SK-N-SH treated with all-trans-retinoic acid at 6 μM for 48 hours (cell line): ENCODE data around the gene OR5B12.
"Not testable (repeated sequence)": the region's sequence is repeated elsewhere in the genome, so short reads cannot be mapped to it uniquely, and the experiment has no call there.

Source experiments
- ATAC-seq: fragments of 200-7000 bp; cut with Tn5 transposase; 3 replicates; pipeline ENCODE4 v1.9.1; 2020; ENCODE audit warnings: mild to moderate bottlenecking, moderate library complexity
- BACH2 ChIP-seq: fragments of 250-450 bp; sonication (Bioruptor Pico); IDR thresholded peaks from 2 replicates; pipeline ENCODE4 v1.9.0; 2021; ENCODE audit warnings: mild to moderate bottlenecking, borderline replicate concordance
- CREB5 ChIP-seq: fragments of 250-450 bp; sonication (Bioruptor Pico); IDR thresholded peaks from 2 replicates; pipeline ENCODE4 v1.5.1; 2020; ENCODE audit warnings: low read depth, mild to moderate bottlenecking, moderate library complexity
- CSDC2 ChIP-seq: fragments of 250-450 bp; sonication (Bioruptor Pico); IDR thresholded peaks from 2 replicates; pipeline ENCODE4 v1.5.0; 2020; ENCODE audit warnings: mild to moderate bottlenecking, moderate library complexity
- CSRNP3 ChIP-seq: fragments of 250-450 bp; sonication (Bioruptor Pico); IDR thresholded peaks from 2 replicates; pipeline ENCODE4 v1.5.1; 2021; ENCODE audit warnings: mild to moderate bottlenecking, moderate library complexity
- ESRRG ChIP-seq: fragments of 250-450 bp; sonication (Bioruptor Pico); IDR thresholded peaks from 2 replicates; pipeline ENCODE4 v1.6.1; 2021; ENCODE audit warnings: mild to moderate bottlenecking
- GLIS3 ChIP-seq: fragments of 250-450 bp; sonication (Bioruptor Pico); IDR thresholded peaks from 2 replicates; pipeline ENCODE4 v1.5.0; 2020; ENCODE audit warnings: mild to moderate bottlenecking, moderate library complexity
- ISL1 ChIP-seq: fragments of 250-450 bp; sonication (Bioruptor Pico); IDR thresholded peaks from 2 replicates; pipeline ENCODE4 v2.1.2; 2022; ENCODE audit warnings: mild to moderate bottlenecking, moderate library complexity
- OSR1 ChIP-seq: fragments of 250-450 bp; sonication (Bioruptor Pico); IDR thresholded peaks from 2 replicates; pipeline ENCODE4 v1.8.0; 2022; ENCODE audit warnings: moderate library complexity, mild to moderate bottlenecking, inconsistent platforms
- PATZ1 ChIP-seq: fragments of 250-450 bp; sonication (Bioruptor Pico); IDR thresholded peaks from 2 replicates; pipeline ENCODE4 v1.8.0; 2020; ENCODE audit warnings: mild to moderate bottlenecking, moderate library complexity, borderline replicate concordance
- PPARA ChIP-seq: fragments of 250-450 bp; sonication (Bioruptor Pico); IDR thresholded peaks from 2 replicates; pipeline ENCODE4 v1.5.0; 2020; ENCODE audit warnings: mild to moderate bottlenecking, borderline replicate concordance
- RARB ChIP-seq: fragments of 250-450 bp; sonication (Bioruptor Pico); IDR thresholded peaks from 2 replicates; pipeline ENCODE4 v1.8.0; 2021; ENCODE audit warnings: mild to moderate bottlenecking, moderate library complexity
- TCF4 ChIP-seq: fragments of 250-450 bp; sonication (Bioruptor Pico); IDR thresholded peaks from 2 replicates; pipeline ENCODE4 v1.8.0; 2021; ENCODE audit warnings: mild to moderate bottlenecking, moderate library complexity, borderline replicate concordance
- TOX ChIP-seq: fragments of 250-450 bp; sonication (Bioruptor Pico); IDR thresholded peaks from 2 replicates; pipeline ENCODE4 v1.8.0; 2021; ENCODE audit warnings: mild to moderate bottlenecking, moderate library complexity, borderline replicate concordance
- TSHZ2 ChIP-seq: fragments of 250-450 bp; sonication (Bioruptor Pico); IDR thresholded peaks from 2 replicates; pipeline ENCODE4 v1.5.0; 2020; ENCODE audit warnings: mild to moderate bottlenecking, moderate library complexity
- ZC3H10 ChIP-seq: fragments of 250-450 bp; sonication (Bioruptor Pico); IDR thresholded peaks from 2 replicates; pipeline ENCODE4 v1.5.1; 2021; ENCODE audit warnings: mild to moderate bottlenecking, moderate library complexity
- ZFP3 ChIP-seq: fragments of 250-450 bp; sonication (Bioruptor Pico); IDR thresholded peaks from 2 replicates; pipeline ENCODE4 v1.5.0; 2020; ENCODE audit warnings: mild to moderate bottlenecking, moderate library complexity
- ZFP30 ChIP-seq: fragments of 450-650 bp; formaldehyde crosslinking; IDR thresholded peaks from 2 replicates; pipeline ENCODE4 v1.5.0; 2022; ENCODE audit warnings: mild to moderate bottlenecking, moderate library complexity
- ZNF70 ChIP-seq: fragments of 450-650 bp; formaldehyde crosslinking; IDR thresholded peaks from 2 replicates; pipeline ENCODE4 v1.5.0; 2020; ENCODE audit warnings: mild to moderate bottlenecking, moderate library complexity

OR5B12 gene

GRCh38 chr11:58433638-58434203 is 8.3 kb downstream of the OR5B12 start (continued):
- TF ChIP-seq CSDC2 (CRISPR knock-in tag) (no peak), OSR1 (CRISPR knock-in tag) (no peak), RARB (no peak), ESRRG (no peak)

GRCh38 chr11:58429273-58429672 is 12.8 kb downstream of the OR5B12 start:
- ATAC-seq = no peak
- TF ChIP-seq CSRNP3 = no peak
- no peak for TF ChIP-seq CSDC2 (CRISPR knock-in tag)
- no peak for TF ChIP-seq ISL1 (CRISPR knock-in tag)
- TF ChIP-seq PATZ1 = no peak
- no peak for TF ChIP-seq PPARA (CRISPR knock-in tag)
- TF ChIP-seq TSHZ2 = no peak
- no peak for TF ChIP-seq ZFP30 (CRISPR knock-in tag)

GRCh38 chr11:58428021-58428420 is 14.0 kb downstream of the OR5B12 start, which contains the start of gene OR5B2:
TSS of gene OR5B2 (minus strand) at chr11:58428121. CDS start at chr11:58423261, 4,860 bp downstream.
- ATAC-seq = no peak
- no peak for TF ChIP-seq ZC3H10 (CRISPR knock-in tag)
- no peak for TF ChIP-seq PATZ1
- TF ChIP-seq ZFP30 (CRISPR knock-in tag) = no peak
- TF ChIP-seq GLIS3 (CRISPR knock-in tag) = no peak
- no peak for TF ChIP-seq CREB5 (CRISPR knock-in tag)
- TF ChIP-seq ZNF70 (CRISPR knock-in tag) = no peak
- TF ChIP-seq ZFP3 = no peak
- TF ChIP-seq ISL1 (CRISPR knock-in tag) = no peak
- TF ChIP-seq RARB = no peak
- no peak for TF ChIP-seq BACH2 (CRISPR knock-in tag)

- no peak for TF ChIP-seq PATZ1
- no peak for TF ChIP-seq PPARA (CRISPR knock-in tag)
- no peak for TF ChIP-seq CSDC2 (CRISPR knock-in tag)
- TF ChIP-seq RARB = no peak
- no peak for TF ChIP-seq TSHZ2
- TF ChIP-seq OSR1 (CRISPR knock-in tag) = no peak
- TF ChIP-seq GLIS3 (CRISPR knock-in tag) = no peak
- TF ChIP-seq TOX (CRISPR knock-in tag) = no peak
- TF ChIP-seq TCF4 (CRISPR knock-in tag) = no peak
- no peak for ATAC-seq
These were observed 35.3 kb downstream of the OR5B12 start, which contains the start of gene OR5B3 for GRCh38 chr11:58406774-58407173. TSS of gene OR5B3 (minus strand) at chr11:58406874. CDS start at chr11:58403409, 3,465 bp downstream.

- ATAC-seq = not testable (repeated sequence)
These were observed 42.4 kb downstream of the OR5B12 start for GRCh38 chr11:58399622-58400021.
